ENCODE data around the gene MRPS24.

- no peak for TF ChIP-seq TCF7L2 (IDR thresholded peaks at IDR 0.05; ENCODE audit: low read depth, low read length)
- TF ChIP-seq CTCF (IDR thresholded peaks at IDR 0.05): no peak
- TF ChIP-seq REST (IDR thresholded peaks at IDR 0.05; ENCODE audit: insufficient read depth in 1 of 2, low read depth in 2 of 2, low read length in 1 of 2): no peak
- TF ChIP-seq POLR2AphosphoS5 (IDR thresholded peaks at IDR 0.05; ENCODE audit: low read depth, low read length): no peak
These were observed 26.0 kb downstream of the MRPS24 start for GRCh38 chr7:43843296-43843695.
